ENCODE data around the gene SPATA1. TPM values are rescaled to one million over a fixed set of nuclear protein-coding genes. Genes with fewer than 3 reads are reported as not detected.

The SPATA1 gene
- total RNA-seq, 4 donors from 2014 or later = 0.14 to 1.6 TPM; not detected in 2

- Histone ChIP-seq H3K27ac (no peak overlapping the region), H3K4me3 (no peak overlapping the region), H3K4me1 (peaks cover 5 to 18% (median 8%) of the 10 kb centered on the region in 4 donors), H3K27me3 (no peaks in the 10 kb centered on the region), H3K36me3 (no peaks in the 10 kb centered on the region), H3K9me3 (no peaks in the 10 kb centered on the region)
- no peak for DNase-seq
- in situ Hi-C loops (cut with MboI; ENCODE audit: low pct_ligation_motif_present in 1 of 4, low pct_unique_long_range_greater_than_20kb in 1 of 4, low sequenced_read_pairs in 3 of 4) (no loop called here), intact Hi-C loops (cut with DNase I; ENCODE audit: low total_unique reads) (loop anchor here (10.0 kb wide), 2 partner anchors 66 to 96 kb away; partner anchors contain the start of gene CTBS)
- no peak for TF ChIP-seq CTCF (IDR thresholded peaks at IDR 0.05)
- TF ChIP-seq EP300 (IDR thresholded peaks at IDR 0.05; ENCODE audit: low read depth) = no peak
- TF ChIP-seq POLR2A (IDR thresholded peaks at IDR 0.05) = no peak
- no peak for TF ChIP-seq POLR2AphosphoS5 (IDR thresholded peaks at IDR 0.05)
- WGBS, 2 donors (ENCODE audit: low coverage in 1 of 2) = 93 to 98% methylated on average over 4 of the region's 4 CpGs
Measured at GRCh38 chr1:84509029-84509428, 2.8 kb downstream of the SPATA1 start.

GRCh38 chr1:84510165-84510564 lies 4.0 kb downstream of the SPATA1 start:
- Histone ChIP-seq H3K4me1 (peaks cover 0 to 11% (median 0%) of the 10 kb centered on the region in 4 donors), H3K9me3 (no peaks in the 10 kb centered on the region), H3K4me3 (no peak overlapping the region), H3K27ac (no peak overlapping the region), H3K27me3 (no peaks in the 10 kb centered on the region), H3K36me3 (no peaks in the 10 kb centered on the region)
- intact Hi-C loops (cut with DNase I; ENCODE audit: low total_unique reads) (no loop called here), in situ Hi-C loops (cut with MboI; ENCODE audit: low pct_ligation_motif_present in 1 of 4, low pct_unique_long_range_greater_than_20kb in 1 of 4, low sequenced_read_pairs in 3 of 4) (loop anchor here in 1 of 4 donors (10.0 kb wide), 1 partner anchor 55 kb away; no protein-coding TSS in a partner anchor)
- no peak for DNase-seq
- WGBS, 2 donors (ENCODE audit: low coverage in 1 of 2) = 50 to 77% methylated on average over 2 of the region's 2 CpGs
- no peak for TF ChIP-seq POLR2A (IDR thresholded peaks at IDR 0.05)
- no peak for TF ChIP-seq EP300 (IDR thresholded peaks at IDR 0.05; ENCODE audit: low read depth)
- no peak for TF ChIP-seq POLR2AphosphoS5 (IDR thresholded peaks at IDR 0.05)

GRCh38 chr1:84510668-84511067 lies 4.5 kb downstream of the SPATA1 start:
- no peaks in the 10 kb centered on the region for H3K36me3 ChIP-seq
- no peak overlapping the region for H3K4me3 ChIP-seq
- no peaks in the 10 kb centered on the region for H3K27me3 ChIP-seq
- H3K4me1 ChIP-seq = peaks cover 0 to 11% (median 0%) of the 10 kb centered on the region in 4 donors
- TF ChIP-seq POLR2AphosphoS5 (IDR thresholded peaks at IDR 0.05) (no peak), CTCF (IDR thresholded peaks at IDR 0.05) (no peak)
- intact Hi-C loops (cut with DNase I; ENCODE audit: low total_unique reads) = no loop called here
- H3K9me3 ChIP-seq = no peaks in the 10 kb centered on the region
- in situ Hi-C loops (cut with MboI; ENCODE audit: low pct_ligation_motif_present in 1 of 4, low pct_unique_long_range_greater_than_20kb in 1 of 4, low sequenced_read_pairs in 3 of 4) = loop anchor here in 1 of 4 donors (10.0 kb wide), 1 partner anchor 54 kb away; no protein-coding TSS in a partner anchor
- no peak overlapping the region for H3K27ac ChIP-seq
- WGBS, 2 donors (ENCODE audit: low coverage in 1 of 2) = 69 to 88% methylated on average over 3 of the region's 3 CpGs
- no peak for DNase-seq

- in situ Hi-C loops (cut with MboI; ENCODE audit: low pct_ligation_motif_present in 1 of 4, low pct_unique_long_range_greater_than_20kb in 1 of 4, low sequenced_read_pairs in 3 of 4) = no loop called here
Measured at GRCh38 chr1:84524590-84524989, 18.4 kb downstream of the SPATA1 start.

More at GRCh38 chr1:84524590-84524989, 18.4 kb downstream of the SPATA1 start:
- Histone ChIP-seq H3K9me3 (no peaks in the 10 kb centered on the region), H3K27ac (no peak overlapping the region), H3K4me1 (no peaks in the 10 kb centered on the region), H3K27me3 (no peaks in the 10 kb centered on the region), H3K4me3 (no peak overlapping the region), H3K36me3 (no peaks in the 10 kb centered on the region)
- no peak for TF ChIP-seq CTCF (IDR thresholded peaks at IDR 0.05)
- no peak for TF ChIP-seq EP300 (IDR thresholded peaks at IDR 0.05; ENCODE audit: low read depth)
- no peak for TF ChIP-seq POLR2AphosphoS5 (IDR thresholded peaks at IDR 0.05)
- TF ChIP-seq POLR2A (IDR thresholded peaks at IDR 0.05) = no peak
- DNase-seq = no peak
- intact Hi-C loops (cut with DNase I; ENCODE audit: low total_unique reads) = no loop called here
